ENCODE data around the gene KCNG2.

KCNG2 gene

GRCh38 chr18:79945118-79946042, 147.6 kb downstream of the KCNG2 start:
- no peaks in the 10 kb centered on the region for H3K9me3 ChIP-seq (ENCODE audit: insufficient read depth, low read length)
- no peak overlapping the region for H3K4me3 ChIP-seq (ENCODE audit: insufficient read depth, low read length, poor library complexity, severe bottlenecking)
- no peaks in the 10 kb centered on the region for H3K9me2 ChIP-seq (replicated peaks; ENCODE audit: insufficient read depth, low read length)
- no peak overlapping the region for H3K4me2 ChIP-seq (ENCODE audit: low read depth, low read length, poor library complexity, severe bottlenecking)
- H2AFZ ChIP-seq (ENCODE audit: low read depth, low read length, severe bottlenecking), result no peak overlapping the region
- H4K20me1 ChIP-seq (ENCODE audit: low read depth, low read length), result no peaks in the 10 kb centered on the region
- H3F3A ChIP-seq (ENCODE audit: insufficient read depth), result 0 out of 2 replicates have a peak, but pooled peaks cover 7% of the 10 kb centered on the region
- H3K27me3 ChIP-seq (ENCODE audit: low read length), result no peaks in the 10 kb centered on the region
- no peak overlapping the region for H3K9ac ChIP-seq (ENCODE audit: low read length)
- H3K79me2 ChIP-seq (ENCODE audit: insufficient read depth, low read length), result peaks cover 14% of the 10 kb centered on the region; the same call in 1 of the 2 replicates
- no peak for TF ChIP-seq CTCF (IDR thresholded peaks at IDR 0.05; ENCODE audit: insufficient read depth, low read length, poor library complexity, severe bottlenecking)
- TF ChIP-seq EZH2phosphoT487 (conservative IDR thresholded peaks at IDR 0.05; ENCODE audit: low read length), result no peak
- no peaks in the 10 kb centered on the region for H3K36me3 ChIP-seq (ENCODE audit: low read length)
- H3K27ac ChIP-seq (ENCODE audit: low read depth, low read length), result no peak overlapping the region

GRCh38 chr18:79947054-79947755, 149.5 kb downstream of the KCNG2 start:
- no peaks in the 10 kb centered on the region for H3K27me3 ChIP-seq (ENCODE audit: low read length)
- H3K36me3 ChIP-seq (ENCODE audit: low read length), result no peaks in the 10 kb centered on the region
- H3F3A ChIP-seq (ENCODE audit: insufficient read depth), result 0 out of 2 replicates have a peak, but pooled peaks cover 7% of the 10 kb centered on the region
- peaks cover 10% of the 10 kb centered on the region; the same call in 1 of the 2 replicates for H3K79me2 ChIP-seq (ENCODE audit: insufficient read depth, low read length)
- H3K9me2 ChIP-seq (replicated peaks; ENCODE audit: insufficient read depth, low read length), result no peaks in the 10 kb centered on the region
- TF ChIP-seq CTCF (IDR thresholded peaks at IDR 0.05; ENCODE audit: insufficient read depth, low read length, poor library complexity, severe bottlenecking) (no peak), EZH2phosphoT487 (conservative IDR thresholded peaks at IDR 0.05; ENCODE audit: low read length) (no peak)
- H3K27ac ChIP-seq (ENCODE audit: low read depth, low read length), result no peak overlapping the region
- no peaks in the 10 kb centered on the region for H4K20me1 ChIP-seq (ENCODE audit: low read depth, low read length)
- H3K9ac ChIP-seq (ENCODE audit: low read length), result no peak overlapping the region
- no peaks in the 10 kb centered on the region for H3K9me3 ChIP-seq (ENCODE audit: insufficient read depth, low read length)
- H3K4me3 ChIP-seq (ENCODE audit: insufficient read depth, low read length, poor library complexity, severe bottlenecking), result no peak overlapping the region
- no peak overlapping the region for H3K4me2 ChIP-seq (ENCODE audit: low read depth, low read length, poor library complexity, severe bottlenecking)
- H2AFZ ChIP-seq (ENCODE audit: low read depth, low read length, severe bottlenecking), result no peak overlapping the region

DNA sequence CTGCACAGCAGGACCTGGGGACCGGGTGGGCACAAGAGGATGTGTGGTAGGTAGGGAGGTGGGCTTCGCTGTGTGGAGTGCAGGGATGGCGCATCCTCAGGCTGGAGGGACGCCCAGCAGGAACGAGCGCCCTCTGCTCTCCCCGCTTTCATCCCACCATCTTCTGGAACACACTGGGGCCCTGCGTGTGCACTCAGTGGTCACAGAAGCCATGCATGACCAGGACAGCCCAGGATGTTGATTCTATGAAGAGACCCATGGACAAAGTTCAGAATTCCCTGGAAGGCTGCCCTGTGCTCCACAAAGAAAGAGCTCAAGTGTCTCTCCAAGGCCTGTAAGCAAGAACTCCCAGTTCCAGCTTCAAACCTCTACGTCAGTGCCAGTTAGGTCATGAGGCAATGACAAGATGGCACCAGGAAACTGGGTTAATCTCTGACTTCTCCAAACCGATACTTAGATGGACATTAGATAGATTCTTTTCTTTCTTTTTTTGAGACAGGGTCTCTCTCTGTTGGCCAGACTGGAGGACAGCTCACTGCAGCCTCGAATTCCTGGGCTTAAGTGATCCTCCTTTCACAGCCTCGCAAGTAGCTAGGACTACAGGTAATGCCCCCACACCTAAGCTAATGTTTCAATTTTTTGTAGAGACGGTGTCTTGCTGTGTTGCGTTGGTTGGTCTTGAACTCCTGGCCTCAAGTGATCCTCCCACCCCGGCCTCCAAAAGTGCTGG, 150.3 kb downstream of the KCNG2 start:
- Histone ChIP-seq H3K4me3 (ENCODE audit: insufficient read depth, low read length, poor library complexity, severe bottlenecking) (no peak overlapping the region), H3K4me2 (ENCODE audit: low read depth, low read length, poor library complexity, severe bottlenecking) (no peak overlapping the region), H3K9me3 (ENCODE audit: insufficient read depth, low read length) (no peaks in the 10 kb centered on the region), H3K79me2 (ENCODE audit: insufficient read depth, low read length) (peaks cover 10% of the 10 kb centered on the region; the same call in 1 of the 2 replicates), H3F3A (ENCODE audit: insufficient read depth) (0 out of 2 replicates have a peak, but pooled peaks cover 7% of the 10 kb centered on the region), H4K20me1 (ENCODE audit: low read depth, low read length) (no peaks in the 10 kb centered on the region), H3K9me2 (replicated peaks; ENCODE audit: insufficient read depth, low read length) (no peaks in the 10 kb centered on the region), H3K36me3 (ENCODE audit: low read length) (no peaks in the 10 kb centered on the region), H3K27me3 (ENCODE audit: low read length) (no peaks in the 10 kb centered on the region), H2AFZ (ENCODE audit: low read depth, low read length, severe bottlenecking) (no peak overlapping the region), H3K27ac (ENCODE audit: low read depth, low read length) (no peak overlapping the region), H3K9ac (ENCODE audit: low read length) (no peak overlapping the region)
- no peak for TF ChIP-seq CTCF (IDR thresholded peaks at IDR 0.05; ENCODE audit: insufficient read depth, low read length, poor library complexity, severe bottlenecking)

All from SU-DHL-6 (cell line).